CD14-positive monocyte (primary cell): ENCODE data around the gene RWDD3. TPM values are rescaled to one million over a fixed set of nuclear protein-coding genes. Genes with fewer than 3 reads are reported as not detected.

Experiments
- DNase-seq, 3 donors: peaks; one replicate each; pipeline ENCODE4 v3.0.0-alpha.2; 2011 to 2022
- H2AFZ ChIP-seq: 2 replicates; pipeline ENCODE4 v1.6.0; 2012; ENCODE audit warnings: mild to moderate bottlenecking, low read depth, low read length, inconsistent platforms; ENCODE audit not compliant: insufficient read depth, poor library complexity, severe bottlenecking
- H3K27ac ChIP-seq, 2 donors: 1 replicate in 1 of 2; 2 replicates in 1 of 2; pipeline ENCODE4 v1.5.1; 2012 to 2013; ENCODE audit warnings: low read length in 2 of 2, control low read depth in 1 of 2, inconsistent platforms in 1 of 2, low read depth in 1 of 2, mild to moderate bottlenecking in 1 of 2
- H3K27me3 ChIP-seq, 2 donors: one replicate each; pipeline versions ENCODE4 v1.6.0 to v1.6.1; 2011 to 2013; ENCODE audit warnings: low read length in 2 of 2; ENCODE audit not compliant: control insufficient read depth in 2 of 2, insufficient read depth in 2 of 2
- H3K36me3 ChIP-seq, 2 donors: replicated peaks in 1 of 2; 1 replicate in 1 of 2; 2 replicates in 1 of 2; pipeline versions ENCODE4 v1.5.1 to v1.6.1; 2012 to 2013; ENCODE audit warnings: low read length in 2 of 2, control low read depth in 1 of 2, inconsistent platforms in 1 of 2, mild to moderate bottlenecking in 1 of 2; ENCODE audit not compliant: insufficient read depth in 2 of 2, control insufficient read depth in 1 of 2
- H3K4me1 ChIP-seq, 2 donors: 1 replicate in 1 of 2; 2 replicates in 1 of 2; pipeline versions ENCODE4 v1.5.1 to v1.6.1; 2012 to 2013; ENCODE audit warnings: low read length in 2 of 2, control low read depth in 1 of 2, inconsistent platforms in 1 of 2, mild to moderate bottlenecking in 1 of 2, moderate library complexity in 1 of 2; ENCODE audit not compliant: insufficient read depth in 2 of 2, control insufficient read depth in 1 of 2
- H3K4me2 ChIP-seq: replicated peaks from 2 replicates; pipeline ENCODE3; 2012; ENCODE audit warnings: low read length, moderate library complexity, mild to moderate bottlenecking; ENCODE audit not compliant: poor library complexity, severe bottlenecking; ENCODE audit errors: extremely low read depth
- H3K4me3 ChIP-seq, 3 experiments: fragments of 200-600 bp in 1 of 3; sonication (generic) in 1 of 3; replicated peaks in 1 of 3; 1 replicate in 2 of 3; 2 replicates in 1 of 3; pipeline ENCODE4 v1.5.1; 2011 to 2013; ENCODE audit warnings: low read length in 3 of 3, mild to moderate bottlenecking in 3 of 3, control low read depth in 2 of 3, low read depth in 2 of 3, inconsistent platforms in 1 of 3, moderate library complexity in 1 of 3
- H3K79me2 ChIP-seq: 2 replicates; pipeline ENCODE4 v1.6.0; 2012; ENCODE audit warnings: mild to moderate bottlenecking, control low read depth, inconsistent platforms, low read length, moderate library complexity; ENCODE audit not compliant: insufficient read depth
- H3K9ac ChIP-seq: 2 replicates; pipeline ENCODE4 v1.6.0; 2017; ENCODE audit warnings: low read length, mild to moderate bottlenecking; ENCODE audit not compliant: insufficient read depth, poor library complexity, severe bottlenecking
- H3K9me3 ChIP-seq, 2 donors: replicated peaks in 1 of 2; 1 replicate in 1 of 2; 2 replicates in 1 of 2; pipeline versions ENCODE4 v1.5.1 to v1.6.1; 2012 to 2013; ENCODE audit warnings: low read length in 2 of 2, control low read depth in 1 of 2; ENCODE audit not compliant: control insufficient read depth in 1 of 2, insufficient read depth in 1 of 2
- H4K20me1 ChIP-seq: 2 replicates; pipeline ENCODE4 v1.6.0; 2012; ENCODE audit warnings: mild to moderate bottlenecking, low read length, control low read depth, moderate library complexity; ENCODE audit not compliant: insufficient read depth
- H3K27ac Mint-ChIP-seq, 7 donors: one replicate each; pipeline ENCODE4 v1.8.0; 2020; ENCODE audit warnings: mild to moderate bottlenecking in 7 of 7, mixed read lengths in 7 of 7, moderate library complexity in 6 of 7, inconsistent platforms in 2 of 7
- H3K27me3 Mint-ChIP-seq, 3 donors: one replicate each; pipeline ENCODE4 v1.8.0; 2021 to 2022; ENCODE audit warnings: low read depth in 3 of 3, mild to moderate bottlenecking in 3 of 3, mixed read lengths in 3 of 3, moderate library complexity in 3 of 3, inconsistent platforms in 1 of 3
- H3K36me3 Mint-ChIP-seq, 2 donors: one replicate each; pipeline ENCODE4 v1.8.0; 2020; ENCODE audit warnings: mixed read lengths in 2 of 2, inconsistent platforms in 1 of 2, mild to moderate bottlenecking in 1 of 2
- H3K4me1 Mint-ChIP-seq: one replicate; pipeline ENCODE4 v1.8.0; 2020; ENCODE audit warnings: mild to moderate bottlenecking, mixed read lengths
- H3K4me3 Mint-ChIP-seq, 2 donors: one replicate each; pipeline ENCODE4 v1.8.0; 2020; ENCODE audit warnings: mild to moderate bottlenecking in 2 of 2, mixed read lengths in 2 of 2, moderate library complexity in 1 of 2
- H3K9me3 Mint-ChIP-seq, 7 donors: one replicate each; pipeline ENCODE4 v1.8.0; 2020 to 2022; ENCODE audit warnings: mixed read lengths in 7 of 7, mild to moderate bottlenecking in 6 of 7, moderate library complexity in 6 of 7, inconsistent platforms in 2 of 7
- WGBS: methylation state at CpG from one replicate; pipeline ENCODE4 v1.1.5; 2013; ENCODE audit warnings: missing lambda C conversion rate; ENCODE audit not compliant: insufficient coverage; 5-methylcytosine and 5-hydroxymethylcytosine counted together
- intact Hi-C, 2 donors: fragments of 100-400 bp; cut with micrococcal nuclease; formaldehyde crosslinking; loops; one replicate each; pipeline versions ENCODE4 v1.15.0 to v1.15.1; 2023
- polyA plus RNA-seq, 3 donors: library from polyadenylated mRNA; depleted of rRNA in 1 of 3; unstranded in 2 of 3; stranded (reverse) in 1 of 3; fragments of 300-500 nt in 2 of 3; fragments of >200 nt in 1 of 3; fragmentation: Illumina TruSeq in 2 of 3; gene quantifications; 1 replicate in 2 of 3; 2 replicates in 1 of 3; pipeline ENCODE4 v1.2.3, GENCODE V29; 2012 to 2021
- TF ChIP-seq, protein P1 (sequence below): fragments of 200-600 bp; IDR thresholded peaks from one replicate; pipeline ENCODE4 v1.8.0; 2022; ENCODE audit warnings: antibody characterized with exemption, mild to moderate bottlenecking

Gene RWDD3
- polyA plus RNA-seq, 3 donors, result 9.2 to 20.1 (median 18.1) TPM

- WGBS, result 83% methylated on average over 1 of the region's 2 CpGs
- TF ChIP-seq, protein P1, sequence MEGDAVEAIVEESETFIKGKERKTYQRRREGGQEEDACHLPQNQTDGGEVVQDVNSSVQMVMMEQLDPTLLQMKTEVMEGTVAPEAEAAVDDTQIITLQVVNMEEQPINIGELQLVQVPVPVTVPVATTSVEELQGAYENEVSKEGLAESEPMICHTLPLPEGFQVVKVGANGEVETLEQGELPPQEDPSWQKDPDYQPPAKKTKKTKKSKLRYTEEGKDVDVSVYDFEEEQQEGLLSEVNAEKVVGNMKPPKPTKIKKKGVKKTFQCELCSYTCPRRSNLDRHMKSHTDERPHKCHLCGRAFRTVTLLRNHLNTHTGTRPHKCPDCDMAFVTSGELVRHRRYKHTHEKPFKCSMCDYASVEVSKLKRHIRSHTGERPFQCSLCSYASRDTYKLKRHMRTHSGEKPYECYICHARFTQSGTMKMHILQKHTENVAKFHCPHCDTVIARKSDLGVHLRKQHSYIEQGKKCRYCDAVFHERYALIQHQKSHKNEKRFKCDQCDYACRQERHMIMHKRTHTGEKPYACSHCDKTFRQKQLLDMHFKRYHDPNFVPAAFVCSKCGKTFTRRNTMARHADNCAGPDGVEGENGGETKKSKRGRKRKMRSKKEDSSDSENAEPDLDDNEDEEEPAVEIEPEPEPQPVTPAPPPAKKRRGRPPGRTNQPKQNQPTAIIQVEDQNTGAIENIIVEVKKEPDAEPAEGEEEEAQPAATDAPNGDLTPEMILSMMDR, result no peak
- H3K9ac ChIP-seq, result no peak overlapping the region
- no peak for DNase-seq
- no peaks in the 10 kb centered on the region for H3K27me3 ChIP-seq
- H3K4me3 ChIP-seq, result no peak overlapping the region
- no peak overlapping the region for H3K27ac Mint-ChIP-seq
- H3K36me3 ChIP-seq, result no peaks in the 10 kb centered on the region
- H3K79me2 ChIP-seq, result no peaks in the 10 kb centered on the region
- no peak overlapping the region for H3K27ac ChIP-seq
- no peak overlapping the region for H3K4me2 ChIP-seq
- no peaks in the 10 kb centered on the region for H3K4me1 Mint-ChIP-seq
- no peak overlapping the region for H3K4me3 Mint-ChIP-seq
- H3K9me3 Mint-ChIP-seq, result peaks cover 0 to 2% (median 0%) of the 10 kb centered on the region in 7 donors
- H3K9me3 ChIP-seq, result no peaks in the 10 kb centered on the region
- no peaks in the 10 kb centered on the region for H4K20me1 ChIP-seq
- H3K27me3 Mint-ChIP-seq, result peaks cover 0 to 2% (median 0%) of the 10 kb centered on the region in 3 donors
- H2AFZ ChIP-seq, result no peak overlapping the region
- H3K36me3 Mint-ChIP-seq, result no peaks in the 10 kb centered on the region
- intact Hi-C loops, result no loop called here
- H3K4me1 ChIP-seq, result no peaks in the 10 kb centered on the region
Observed at GRCh38 chr1:95287081-95287480, 53.1 kb downstream of the RWDD3 start.

GRCh38 chr1:95287825-95288224 is 53.8 kb downstream of the RWDD3 start:
- no peak overlapping the region for H3K27ac ChIP-seq
- intact Hi-C loops, result no loop called here
- H3K36me3 Mint-ChIP-seq, result no peaks in the 10 kb centered on the region
- H3K9me3 Mint-ChIP-seq, result peaks cover 0 to 2% (median 0%) of the 10 kb centered on the region in 7 donors
- peaks cover 0 to 2% (median 0%) of the 10 kb centered on the region in 3 donors for H3K27me3 Mint-ChIP-seq
- H3K9ac ChIP-seq, result no peak overlapping the region
- H3K4me2 ChIP-seq, result no peak overlapping the region
- 100% methylated on average over 1 of the region's 2 CpGs for WGBS
- H3K4me3 ChIP-seq, result no peak overlapping the region
- H2AFZ ChIP-seq, result no peak overlapping the region
- no peak for DNase-seq
- no peaks in the 10 kb centered on the region for H3K36me3 ChIP-seq
- H4K20me1 ChIP-seq, result no peaks in the 10 kb centered on the region
- TF ChIP-seq, protein P1, result no peak
- no peak overlapping the region for H3K27ac Mint-ChIP-seq
- no peak overlapping the region for H3K4me3 Mint-ChIP-seq
- no peaks in the 10 kb centered on the region for H3K9me3 ChIP-seq
- H3K79me2 ChIP-seq, result no peaks in the 10 kb centered on the region
- H3K4me1 ChIP-seq, result no peaks in the 10 kb centered on the region
- H3K4me1 Mint-ChIP-seq, result no peaks in the 10 kb centered on the region
- H3K27me3 ChIP-seq, result no peaks in the 10 kb centered on the region

Other genes with a start within 250 kb of the RWDD3 start
- 1 to 10 TPM in 2 of 3 donors, under 1 TPM in 1; 0.27 to 5.5 (median 4.4) TPM for gene ALG14, start 161.3 kb upstream of the RWDD3 start, polyA plus RNA-seq
- gene TLCD4, start 116.9 kb upstream of the RWDD3 start, polyA plus RNA-seq, result not detected